Epithelial cell of proximal tubule (primary cell): ENCODE measurements around the gene MALSU1. TPM values are rescaled to one million over a fixed set of nuclear protein-coding genes. Genes with fewer than 3 reads are reported as not detected.

Experiments used
- DNase-seq: peaks from one replicate; pipeline ENCODE4 v3.0.0-alpha.2; 2011; ENCODE audit warnings: low read depth
- H3K4me3 ChIP-seq: 2 replicates; pipeline ENCODE4 v1.5.1; 2011; ENCODE audit warnings: low read depth, mild to moderate bottlenecking, low read length
- total RNA-seq: library from RNA; depleted of rRNA; stranded (reverse); fragments of >200 nt; gene quantifications from 2 replicates; pipeline ENCODE4 v1.2.3, GENCODE V29; 2015
- TF ChIP-seq, protein P1 (sequence below): conservative IDR thresholded peaks from 2 replicates; pipeline ENCODE4 v1.5.1; 2012; ENCODE audit warnings: low read depth, mild to moderate bottlenecking, low read length

MALSU1 gene
- 95.7 and 97.4 TPM in 2 replicates for total RNA-seq

DNA sequence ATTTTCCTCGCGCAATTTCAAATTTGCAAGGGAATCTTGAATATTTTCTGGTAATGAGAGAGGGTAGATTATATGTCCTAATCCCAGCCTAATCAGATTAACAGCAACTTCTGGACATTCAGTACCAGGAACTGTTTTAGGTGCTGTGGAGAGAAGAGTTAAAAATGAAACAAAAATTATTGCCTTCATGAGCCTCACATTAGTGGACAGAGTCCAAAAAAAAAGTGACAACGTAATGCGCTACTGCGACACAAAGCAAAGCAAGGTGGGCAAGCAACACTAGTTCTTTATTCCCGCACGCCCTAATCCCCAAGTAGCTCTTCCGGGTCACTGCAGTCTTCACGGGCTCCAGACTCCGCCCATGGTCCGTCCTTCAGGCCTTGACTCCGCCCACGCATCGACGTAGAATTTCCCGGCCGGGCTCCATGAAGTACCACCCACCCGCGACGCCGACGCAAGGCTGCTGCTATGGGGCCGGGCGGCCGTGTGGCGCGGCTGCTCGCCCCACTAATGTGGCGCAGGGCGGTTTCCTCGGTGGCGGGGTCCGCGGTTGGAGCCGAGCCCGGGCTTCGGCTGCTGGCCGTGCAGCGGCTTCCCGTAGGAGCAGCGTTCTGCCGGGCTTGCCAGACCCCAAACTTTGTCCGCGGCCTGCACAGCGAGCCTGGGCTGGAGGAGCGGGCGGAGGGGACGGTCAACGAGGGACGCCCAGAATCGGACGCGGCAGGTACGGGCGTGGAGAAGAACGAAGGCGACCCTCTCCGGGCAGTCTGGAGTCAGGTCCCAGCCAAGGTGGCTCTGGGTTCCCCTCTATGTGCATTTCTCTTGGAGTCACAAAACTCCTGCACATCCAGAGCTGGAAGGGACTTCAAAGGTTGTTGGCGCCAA lies at the start of gene MALSU1:
MALSU1 (plus strand) TSS at position 455 of the 885 bp plus-strand sequence; CDS start at position 469, 14 bp downstream.
- peak; percentile 61 for DNase-seq
- TF ChIP-seq, protein P1, sequence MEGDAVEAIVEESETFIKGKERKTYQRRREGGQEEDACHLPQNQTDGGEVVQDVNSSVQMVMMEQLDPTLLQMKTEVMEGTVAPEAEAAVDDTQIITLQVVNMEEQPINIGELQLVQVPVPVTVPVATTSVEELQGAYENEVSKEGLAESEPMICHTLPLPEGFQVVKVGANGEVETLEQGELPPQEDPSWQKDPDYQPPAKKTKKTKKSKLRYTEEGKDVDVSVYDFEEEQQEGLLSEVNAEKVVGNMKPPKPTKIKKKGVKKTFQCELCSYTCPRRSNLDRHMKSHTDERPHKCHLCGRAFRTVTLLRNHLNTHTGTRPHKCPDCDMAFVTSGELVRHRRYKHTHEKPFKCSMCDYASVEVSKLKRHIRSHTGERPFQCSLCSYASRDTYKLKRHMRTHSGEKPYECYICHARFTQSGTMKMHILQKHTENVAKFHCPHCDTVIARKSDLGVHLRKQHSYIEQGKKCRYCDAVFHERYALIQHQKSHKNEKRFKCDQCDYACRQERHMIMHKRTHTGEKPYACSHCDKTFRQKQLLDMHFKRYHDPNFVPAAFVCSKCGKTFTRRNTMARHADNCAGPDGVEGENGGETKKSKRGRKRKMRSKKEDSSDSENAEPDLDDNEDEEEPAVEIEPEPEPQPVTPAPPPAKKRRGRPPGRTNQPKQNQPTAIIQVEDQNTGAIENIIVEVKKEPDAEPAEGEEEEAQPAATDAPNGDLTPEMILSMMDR = no peak
- peak within 1 kb of the TSS; percentile 85 for H3K4me3 ChIP-seq

DNA sequence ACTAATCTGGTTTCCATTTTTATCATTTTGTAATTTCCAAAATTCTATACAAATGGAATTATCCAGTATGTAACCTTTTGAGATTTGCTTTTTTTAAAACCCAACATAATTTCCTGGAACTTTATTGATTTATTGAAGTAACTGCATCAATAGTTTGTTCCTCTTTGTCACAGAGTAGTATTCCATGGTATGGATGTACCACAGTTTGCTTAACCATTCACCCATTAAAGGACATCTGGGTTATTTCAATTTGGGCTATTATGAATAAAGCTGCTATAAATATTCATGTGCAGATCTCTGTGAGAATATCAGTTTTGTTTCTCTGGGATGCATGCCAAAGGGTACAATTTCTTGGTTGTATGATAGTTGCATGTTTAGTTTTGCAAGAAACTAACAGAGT lies 49.7 kb upstream of the MALSU1 start:
- TF ChIP-seq, protein P1 = no peak
- no peak for DNase-seq
- no peak overlapping the region for H3K4me3 ChIP-seq

DNA sequence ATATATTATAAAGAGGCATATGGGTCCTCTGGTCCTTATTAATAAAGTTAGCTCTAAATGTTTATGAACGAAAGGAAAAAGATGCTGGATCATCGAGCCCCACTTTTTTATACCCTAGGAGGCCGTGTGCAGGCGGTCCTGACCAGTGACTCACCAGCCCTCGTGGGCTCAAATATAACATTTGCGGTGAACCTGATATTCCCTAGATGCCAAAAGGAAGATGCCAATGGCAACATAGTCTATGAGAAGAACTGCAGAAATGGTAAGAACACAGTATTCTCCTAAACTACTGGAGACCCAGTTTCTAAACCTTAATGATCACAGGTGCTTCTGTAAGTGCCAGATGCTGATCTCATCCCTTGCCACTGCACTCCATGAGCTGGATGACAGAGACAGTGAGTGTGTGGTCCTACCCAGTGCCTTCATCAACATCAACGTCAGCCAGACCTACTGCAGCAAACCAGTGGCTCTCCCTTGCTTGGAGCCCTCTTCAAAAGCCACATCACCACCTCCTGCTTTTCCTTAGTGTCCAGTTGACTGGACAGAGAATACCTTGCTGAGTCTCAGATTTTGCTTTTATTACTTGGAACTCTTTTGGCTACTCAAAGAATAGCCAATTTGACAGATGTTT lies 45.0 kb upstream of the MALSU1 start:
- TF ChIP-seq, protein P1 = no peak
- no peak overlapping the region for H3K4me3 ChIP-seq
- no peak for DNase-seq

DNA sequence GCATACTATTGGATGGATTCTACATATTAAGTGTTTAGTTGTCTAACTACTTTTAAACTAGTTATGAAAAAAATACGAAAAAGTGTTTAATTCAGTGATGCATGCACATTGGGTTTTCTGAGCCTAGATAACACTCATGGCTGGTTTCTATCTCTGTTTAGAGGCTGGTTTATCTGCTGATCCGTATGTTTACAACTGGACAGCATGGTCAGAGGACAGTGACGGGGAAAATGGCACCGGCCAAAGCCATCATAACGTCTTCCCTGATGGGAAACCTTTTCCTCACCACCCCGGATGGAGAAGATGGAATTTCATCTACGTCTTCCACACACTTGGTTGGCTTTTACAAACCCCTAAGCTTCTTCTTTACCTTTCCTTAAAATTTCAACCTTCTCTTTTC lies 42.4 kb upstream of the MALSU1 start:
- H3K4me3 ChIP-seq = no peak overlapping the region
- no peak for DNase-seq
- TF ChIP-seq, protein P1 = no peak

DNA sequence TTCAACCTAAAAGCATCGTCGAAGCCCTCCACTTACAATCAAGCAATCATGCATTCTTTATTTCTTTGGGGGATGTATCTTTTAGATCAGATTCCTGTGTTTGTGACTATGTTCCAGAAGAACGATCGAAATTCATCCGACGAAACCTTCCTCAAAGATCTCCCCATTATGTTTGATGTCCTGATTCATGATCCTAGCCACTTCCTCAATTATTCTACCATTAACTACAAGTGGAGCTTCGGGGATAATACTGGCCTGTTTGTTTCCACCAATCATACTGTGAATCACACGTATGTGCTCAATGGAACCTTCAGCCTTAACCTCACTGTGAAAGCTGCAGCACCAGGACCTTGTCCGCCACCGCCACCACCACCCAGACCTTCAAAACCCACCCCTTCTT lies 38.8 kb upstream of the MALSU1 start:
- H3K4me3 ChIP-seq = no peak overlapping the region
- no peak for DNase-seq
- TF ChIP-seq, protein P1 = no peak

DNA sequence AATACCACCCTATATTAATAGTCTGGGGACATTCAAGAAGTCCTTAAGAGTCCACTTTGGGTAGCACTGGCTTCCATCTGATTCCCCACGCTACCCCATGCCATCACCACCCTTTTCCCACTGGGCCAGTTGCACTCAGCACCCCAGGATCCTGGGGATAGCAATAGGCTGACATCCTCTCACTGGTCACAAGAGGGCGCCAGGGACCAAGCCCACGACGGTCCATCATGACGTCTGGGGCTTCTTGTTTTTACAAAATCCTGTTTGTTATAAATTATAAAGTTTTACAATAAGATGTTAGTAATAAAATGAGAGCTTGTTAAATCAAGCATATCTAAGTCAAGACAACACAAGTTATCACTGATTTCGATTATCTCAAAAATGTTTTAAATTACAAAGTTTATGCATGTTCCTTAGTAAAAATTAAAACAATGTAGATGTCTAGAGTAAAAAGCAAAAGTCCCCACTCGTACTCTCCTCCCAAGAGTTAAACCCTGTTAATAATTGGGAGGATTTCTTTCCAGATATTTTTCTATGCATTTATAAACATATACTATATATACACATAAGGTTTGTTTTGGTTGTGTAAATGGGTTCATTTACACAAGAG lies 37.2 kb upstream of the MALSU1 start:
- H3K4me3 ChIP-seq = no peak overlapping the region
- no peak for DNase-seq
- TF ChIP-seq, protein P1 = peak; percentile 96
